ENCODE results near the gene SPATA13. TPM values are rescaled to one million over a fixed set of nuclear protein-coding genes. Genes with fewer than 3 reads are reported as not detected.
"Not testable (repeated sequence)": the region's sequence is repeated elsewhere in the genome, so short reads cannot be mapped to it uniquely, and the experiment has no call there.

SPATA13 gene
- total RNA-seq, 1 experiment from 2014 or later: 21.4 TPM

DNA sequence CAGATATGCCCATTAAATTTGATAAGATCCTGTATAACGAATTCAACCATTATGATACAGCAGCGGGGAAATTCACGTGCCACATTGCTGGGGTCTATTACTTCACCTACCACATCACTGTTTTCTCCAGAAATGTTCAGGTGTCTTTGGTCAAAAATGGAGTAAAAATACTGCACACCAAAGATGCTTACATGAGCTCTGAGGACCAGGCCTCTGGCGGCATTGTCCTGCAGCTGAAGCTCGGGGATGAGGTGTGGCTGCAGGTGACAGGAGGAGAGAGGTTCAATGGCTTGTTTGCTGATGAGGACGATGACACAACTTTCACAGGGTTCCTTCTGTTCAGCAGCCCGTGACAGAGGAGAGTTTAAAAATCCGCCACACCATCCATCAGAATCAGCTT is 160.9 kb downstream of the SPATA13 start:
- H3K79me2 ChIP-seq (ENCODE audit: insufficient read depth, low read length); POLR2A ChIA-PET; ATAC-seq; H4K20me1 ChIP-seq (ENCODE audit: insufficient read depth); H3K27ac ChIP-seq (ENCODE audit: low read depth, low read length); H3K9ac ChIP-seq (ENCODE audit: low read length); H3K9me2 ChIP-seq (ENCODE audit: insufficient read depth); H3K36me3 ChIP-seq (ENCODE audit: control insufficient read depth in 1 of 2, insufficient read depth in 2 of 2, low read length in 2 of 2); H3K4me1 ChIP-seq (ENCODE audit: control insufficient read depth in 1 of 2, insufficient read depth in 2 of 2, low read length in 2 of 2); RAD21 ChIA-PET (ENCODE audit: low non-redundant PET in 1 of 2, low total read pairs in 2 of 2, uncharacterized antibody in 2 of 2, unreplicated experiment in 2 of 2); H2AFZ ChIP-seq (ENCODE audit: low read depth, low read length, poor library complexity, severe bottlenecking); H3K9me3 ChIP-seq (ENCODE audit: control insufficient read depth in 1 of 2, insufficient read depth in 1 of 2, low read depth in 1 of 2, low read length in 2 of 2); H3K4me3 ChIP-seq (replicated peaks in 1 of 2; ENCODE audit: low read depth in 1 of 2, low read length in 2 of 2); H3K27me3 ChIP-seq (ENCODE audit: insufficient read depth, low read length); BruUV-seq (replicated peaks); H3K4me2 ChIP-seq (ENCODE audit: low read length); DNase-seq (ENCODE audit: low read depth, low spot score): not testable (repeated sequence)
- CTCF ChIA-PET: interaction anchor here (2.0 kb wide), 1 partner anchor 234 kb away, joined by 13 read pairs; no protein-coding TSS in a partner anchor
- intact Hi-C loops (cut with micrococcal nuclease): loop anchor here (5.0 kb wide), 1 partner anchor 236 kb away; no protein-coding TSS in a partner anchor

DNA sequence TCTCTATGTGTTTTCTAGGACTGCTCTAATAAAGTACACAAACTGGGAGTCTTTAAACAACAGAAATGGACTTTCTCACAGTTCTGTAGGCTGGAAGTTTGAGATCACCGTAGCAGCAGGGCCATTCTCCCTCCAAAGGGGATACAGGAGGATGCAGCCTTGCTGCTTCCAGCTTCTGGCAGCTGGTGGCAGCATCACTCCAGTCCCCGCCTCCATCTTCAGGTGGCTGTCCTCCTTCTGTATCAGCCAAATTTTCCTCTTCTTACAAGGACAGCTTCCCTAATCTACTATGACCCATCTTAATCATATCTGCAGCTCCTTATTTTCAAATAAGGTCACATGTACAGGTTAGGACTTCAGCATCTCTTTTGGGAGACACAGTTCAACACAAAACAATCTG is 161.9 kb downstream of the SPATA13 start:
- H3K36me3 ChIP-seq (ENCODE audit: control insufficient read depth in 1 of 2, insufficient read depth in 2 of 2, low read length in 2 of 2); H2AFZ ChIP-seq (ENCODE audit: low read depth, low read length, poor library complexity, severe bottlenecking); DNase-seq (ENCODE audit: low read depth, low spot score); H3K79me2 ChIP-seq (ENCODE audit: insufficient read depth, low read length); H4K20me1 ChIP-seq (ENCODE audit: insufficient read depth); H3K27ac ChIP-seq (ENCODE audit: low read depth, low read length); BruUV-seq (replicated peaks); POLR2A ChIA-PET; H3K4me1 ChIP-seq (ENCODE audit: control insufficient read depth in 1 of 2, insufficient read depth in 2 of 2, low read length in 2 of 2); H3K4me2 ChIP-seq (ENCODE audit: low read length); H3K4me3 ChIP-seq (replicated peaks in 1 of 2; ENCODE audit: low read depth in 1 of 2, low read length in 2 of 2); H3K9me3 ChIP-seq (ENCODE audit: control insufficient read depth in 1 of 2, insufficient read depth in 1 of 2, low read depth in 1 of 2, low read length in 2 of 2); H3K9me2 ChIP-seq (ENCODE audit: insufficient read depth); RAD21 ChIA-PET (ENCODE audit: low non-redundant PET in 1 of 2, low total read pairs in 2 of 2, uncharacterized antibody in 2 of 2, unreplicated experiment in 2 of 2); H3K27me3 ChIP-seq (ENCODE audit: insufficient read depth, low read length); H3K9ac ChIP-seq (ENCODE audit: low read length): not testable (repeated sequence)
- ATAC-seq: peak; percentile 99
- CTCF ChIA-PET: interaction anchor here (0.8 to 2.0 kb wide), 3 partner anchors 10 to 233 kb away, joined by 3 to 13 read pairs (median 3); no protein-coding TSS in a partner anchor
- intact Hi-C loops (cut with micrococcal nuclease): loop anchor here (5.0 kb wide), 1 partner anchor 235 kb away; no protein-coding TSS in a partner anchor
- TF ChIP-seq, protein P1, sequence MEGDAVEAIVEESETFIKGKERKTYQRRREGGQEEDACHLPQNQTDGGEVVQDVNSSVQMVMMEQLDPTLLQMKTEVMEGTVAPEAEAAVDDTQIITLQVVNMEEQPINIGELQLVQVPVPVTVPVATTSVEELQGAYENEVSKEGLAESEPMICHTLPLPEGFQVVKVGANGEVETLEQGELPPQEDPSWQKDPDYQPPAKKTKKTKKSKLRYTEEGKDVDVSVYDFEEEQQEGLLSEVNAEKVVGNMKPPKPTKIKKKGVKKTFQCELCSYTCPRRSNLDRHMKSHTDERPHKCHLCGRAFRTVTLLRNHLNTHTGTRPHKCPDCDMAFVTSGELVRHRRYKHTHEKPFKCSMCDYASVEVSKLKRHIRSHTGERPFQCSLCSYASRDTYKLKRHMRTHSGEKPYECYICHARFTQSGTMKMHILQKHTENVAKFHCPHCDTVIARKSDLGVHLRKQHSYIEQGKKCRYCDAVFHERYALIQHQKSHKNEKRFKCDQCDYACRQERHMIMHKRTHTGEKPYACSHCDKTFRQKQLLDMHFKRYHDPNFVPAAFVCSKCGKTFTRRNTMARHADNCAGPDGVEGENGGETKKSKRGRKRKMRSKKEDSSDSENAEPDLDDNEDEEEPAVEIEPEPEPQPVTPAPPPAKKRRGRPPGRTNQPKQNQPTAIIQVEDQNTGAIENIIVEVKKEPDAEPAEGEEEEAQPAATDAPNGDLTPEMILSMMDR (IDR thresholded peaks at IDR 0.05 in 2 of 3, conservative IDR thresholded peaks at IDR 0.05 in 1 of 3; ENCODE audit: borderline replicate concordance in 1 of 3, insufficient read depth in 1 of 3, low read depth in 2 of 3, low read length in 2 of 3): peak; percentile 37 to 58 (median 58); a peak in 5 of 6 replicates
- peak; percentile 72 for TF ChIP-seq RAD21 (IDR thresholded peaks at IDR 0.05; ENCODE audit: low read depth)

Measured in HCT116 (cell line).